Upper lobe of right lung (tissue), 1 donor: Measurements from ENCODE around the gene ECHDC1. TPM values are rescaled to one million over a fixed set of nuclear protein-coding genes. Genes with fewer than 3 reads are reported as not detected.
"Not testable (repeated sequence)": the region's sequence is repeated elsewhere in the genome, so short reads cannot be mapped to it uniquely, and the experiment has no call there.

ENCODE experiments used
- ATAC-seq: fragments of 200-7000 bp; cut with Tn5 transposase; one replicate; pipeline ENCODE4 v1.9.1; 2020; ENCODE audit warnings: mild to moderate bottlenecking, moderate library complexity
- DNase-seq: peaks from one replicate; pipeline ENCODE4 v3.0.0-alpha.2; 2020
- H3K27ac ChIP-seq: fragments of 200-600 bp; one replicate; pipeline ENCODE4 v1.8.0; 2022
- H3K27me3 ChIP-seq: fragments of 200-600 bp; one replicate; pipeline ENCODE4 v1.8.0; 2022; ENCODE audit warnings: mild to moderate bottlenecking
- H3K36me3 ChIP-seq: fragments of 200-600 bp; one replicate; pipeline ENCODE4 v1.8.0; 2022
- H3K4me1 ChIP-seq: fragments of 200-600 bp; one replicate; pipeline ENCODE4 v1.8.0; 2022
- H3K4me3 ChIP-seq: fragments of 200-600 bp; one replicate; pipeline ENCODE4 v1.8.0; 2022; ENCODE audit warnings: mild to moderate bottlenecking
- H3K9me3 ChIP-seq: fragments of 200-600 bp; one replicate; pipeline ENCODE4 v1.8.0; 2022
- CTCF ChIP-seq: fragments of 200-600 bp; IDR thresholded peaks from one replicate; pipeline ENCODE4 v1.8.0; 2022; ENCODE audit warnings: antibody characterized with exemption
- intact Hi-C: fragments of 100-400 bp; cut with DNase I; formaldehyde crosslinking; loops from one replicate; pipeline ENCODE4 v1.11.0; 2022
- long read RNA-seq: library from polyadenylated mRNA; unstranded; transcript quantifications from one replicate; pipeline ENCODE4 v2.0.0, GENCODE V29; 2021
- total RNA-seq: library from RNA; stranded (reverse); fragmentation: NEBNext Ultra II Directional; extraction: Animal tissue kit (Norgen Biotek cat#: 25700); gene quantifications from one replicate; pipeline ENCODE4 v1.2.1, GENCODE V29; 2021
- donor health status: DM: no; HTN: yes; CAD: no; lungs with severe emphysema.

Gene ECHDC1
- 105 TPM for total RNA-seq
- long read RNA-seq, transcript ECHDC1-210 (6 exons, 2,341 nt) = major isoform, 70 of 125 reads
- long read RNA-seq, transcript ECHDC1-203 (5 exons, 1,354 nt) = minor isoform, 15 of 125 reads
- long read RNA-seq, transcript ECHDC1-214 (6 exons, 2,443 nt) = minor isoform, 5 of 125 reads
- long read RNA-seq, transcript ECHDC1-222 (6 exons, 2,585 nt) = minor isoform, 7 of 125 reads
- long read RNA-seq, partial matches to known transcripts = 8 of 125 reads
- long read RNA-seq, other reads (novel, unspliced or antisense) = 13 of 125 reads

GRCh38 chr6:127342946-127343808 lies at the start of gene ECHDC1:
Gene ECHDC1, minus strand, starts transcription at chr6:127343609. Its CDS starts 12,581 bp downstream, at chr6:127331028.
- intact Hi-C loops = no loop called here
- Histone ChIP-seq H3K9me3 (no peaks in the 10 kb centered on the region), H3K4me1 (peaks cover 17% of the 10 kb centered on the region), H3K27ac (peak within 1 kb of the TSS; percentile 90), H3K4me3 (peak within 1 kb of the TSS; percentile 63), H3K27me3 (no peaks in the 10 kb centered on the region), H3K36me3 (no peaks in the 10 kb centered on the region)
- DNase-seq = peak; percentile 87
- no peak for TF ChIP-seq CTCF
- ATAC-seq = peak; percentile 81

GRCh38 chr6:127392301-127392700 lies 48.9 kb upstream of the ECHDC1 start:
- DNase-seq (no peak), ATAC-seq (no peak)
- Histone ChIP-seq H3K9me3 (no peaks in the 10 kb centered on the region), H3K36me3 (no peaks in the 10 kb centered on the region), H3K27me3 (no peaks in the 10 kb centered on the region), H3K27ac (no peak overlapping the region), H3K4me1 (no peaks in the 10 kb centered on the region), H3K4me3 (no peak overlapping the region)
- intact Hi-C loops = no loop called here
- TF ChIP-seq CTCF = no peak

GRCh38 chr6:127391094-127391953 lies 47.9 kb upstream of the ECHDC1 start:
- no peak for ATAC-seq
- Histone ChIP-seq H3K27me3 (no peaks in the 10 kb centered on the region), H3K4me3 (no peak overlapping the region), H3K27ac (no peak overlapping the region), H3K9me3 (no peaks in the 10 kb centered on the region), H3K4me1 (no peaks in the 10 kb centered on the region), H3K36me3 (no peaks in the 10 kb centered on the region)
- DNase-seq = no peak
- intact Hi-C loops = no loop called here
- TF ChIP-seq CTCF = no peak

- Histone ChIP-seq H3K9me3 (no peaks in the 10 kb centered on the region), H3K4me1 (peaks cover 7% of the 10 kb centered on the region), H3K4me3 (no peak overlapping the region), H3K27ac (no peak overlapping the region), H3K27me3 (no peaks in the 10 kb centered on the region), H3K36me3 (no peaks in the 10 kb centered on the region)
- no peak for DNase-seq
- intact Hi-C loops = no loop called here
- TF ChIP-seq CTCF = no peak
- ATAC-seq = no peak
These were observed 46.3 kb upstream of the ECHDC1 start for GRCh38 chr6:127389706-127390105.

- no peak for TF ChIP-seq CTCF
- Histone ChIP-seq H3K27ac (no peak overlapping the region), H3K36me3 (no peaks in the 10 kb centered on the region), H3K9me3 (no peaks in the 10 kb centered on the region), H3K4me1 (peaks cover 7% of the 10 kb centered on the region), H3K27me3 (no peaks in the 10 kb centered on the region), H3K4me3 (no peak overlapping the region)
- no peak for ATAC-seq
- intact Hi-C loops = no loop called here
- DNase-seq = no peak
These were observed 42.4 kb upstream of the ECHDC1 start for GRCh38 chr6:127385668-127386430.

GRCh38 chr6:127384848-127385247 lies 41.4 kb upstream of the ECHDC1 start:
- DNase-seq, H3K27ac ChIP-seq, H3K27me3 ChIP-seq, intact Hi-C loops, H3K4me3 ChIP-seq, H3K9me3 ChIP-seq, ATAC-seq, H3K4me1 ChIP-seq, H3K36me3 ChIP-seq: not testable (repeated sequence)
